Erythroblast (primary cell): ENCODE data around the gene GNGT1.
A peak's percentile ranks its signal among the peaks of the same experiment; 100 is the strongest.

Experiments
- DNase-seq, 2 experiments: peaks; one replicate each; lab custom pipeline; 2025; lab: John Stamatoyannopoulos, UW
- GATA1 ChIP-seq: IDR thresholded peaks from 2 replicates; pipeline ENCODE4 v1.6.1; 2011; ENCODE audit warnings: low read depth, mild to moderate bottlenecking, control low read depth, low read length, moderate library complexity
- POLR2A ChIP-seq: IDR thresholded peaks from 2 replicates; pipeline ENCODE4 v1.6.1; 2011; ENCODE audit warnings: mild to moderate bottlenecking, low read length

The GNGT1 gene

DNA sequence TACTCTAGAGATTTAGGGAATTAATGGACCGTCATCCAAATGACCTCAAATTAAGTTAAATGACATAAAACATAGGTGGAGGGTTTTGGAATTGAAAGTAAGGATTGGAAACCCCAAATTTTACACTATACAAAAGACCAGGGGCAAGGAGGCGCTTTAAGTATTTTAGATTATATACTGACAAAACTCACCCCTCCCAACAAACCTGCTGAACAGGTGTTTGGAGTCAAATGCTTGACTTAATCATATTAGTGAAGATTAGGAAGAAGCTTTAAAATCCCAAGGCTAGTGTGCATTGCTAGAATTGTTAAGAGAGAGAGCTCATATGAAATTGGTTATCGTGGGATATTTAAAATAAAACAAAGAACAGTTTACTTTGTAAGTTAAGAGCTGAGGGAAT is at the start of gene GNGT1:
GNGT1 (plus strand) TSS at position 301 of the 400 bp plus-strand sequence. CDS start 180 bp downstream, outside the sequence.
- TF ChIP-seq POLR2A: no peak
- no peak for TF ChIP-seq GATA1
- no peak for DNase-seq

DNA sequence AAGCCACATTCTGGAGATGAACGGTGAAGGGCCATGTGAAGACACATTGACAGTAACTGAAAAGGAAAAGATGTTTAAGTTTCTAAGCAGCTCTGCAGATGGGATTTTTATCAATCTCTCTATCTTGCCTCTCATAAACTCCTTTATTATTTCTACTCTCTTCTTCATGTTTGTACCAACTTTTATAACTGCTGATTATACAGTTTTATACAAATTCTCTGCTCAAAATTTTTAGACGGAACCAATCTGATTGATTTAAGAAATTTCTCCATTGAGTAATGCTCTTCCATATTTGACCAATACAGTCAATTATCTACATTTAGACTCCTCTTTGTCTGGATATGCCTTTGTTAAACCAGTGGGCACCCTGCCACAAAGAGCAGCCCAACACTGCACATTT is 47.5 kb upstream of the GNGT1 start:
- TF ChIP-seq GATA1 (no peak), POLR2A (no peak)

DNA sequence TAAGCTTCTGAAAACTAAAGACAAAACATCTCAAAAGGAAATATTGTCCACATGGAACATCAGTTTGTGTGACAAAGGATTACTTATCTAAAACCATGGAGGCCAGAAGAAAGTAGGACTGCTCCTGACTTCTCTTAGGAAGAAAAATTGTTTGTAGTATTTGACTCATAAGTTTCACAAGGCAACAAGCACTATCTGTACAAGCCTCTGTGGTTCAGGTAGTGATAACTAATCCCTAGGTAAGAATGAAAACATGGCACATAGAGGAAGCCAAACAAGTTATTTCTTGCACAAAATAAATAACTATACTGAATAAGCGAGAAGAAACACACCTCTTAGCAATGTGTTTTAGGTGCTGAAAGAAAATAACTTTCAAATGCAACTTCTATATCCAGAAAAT is 46.1 kb upstream of the GNGT1 start:
- TF ChIP-seq POLR2A (no peak), GATA1 (no peak)
- DNase-seq: no peak

More for the DNA sequence above, 47.5 kb upstream of the GNGT1 start:
- DNase-seq: no peak

- DNase-seq: no peak
- no peak for TF ChIP-seq GATA1
- TF ChIP-seq POLR2A: no peak
Observed at GRCh38 chr7:93861325-93861949, 44.9 kb upstream of the GNGT1 start.

- TF ChIP-seq POLR2A: no peak
- TF ChIP-seq GATA1: no peak
- no peak for DNase-seq
Observed at GRCh38 chr7:93862651-93863050, 43.7 kb upstream of the GNGT1 start.

GRCh38 chr7:93866886-93867285 is 39.5 kb upstream of the GNGT1 start:
- DNase-seq: no peak
- TF ChIP-seq GATA1 (no peak), POLR2A (no peak)

DNA sequence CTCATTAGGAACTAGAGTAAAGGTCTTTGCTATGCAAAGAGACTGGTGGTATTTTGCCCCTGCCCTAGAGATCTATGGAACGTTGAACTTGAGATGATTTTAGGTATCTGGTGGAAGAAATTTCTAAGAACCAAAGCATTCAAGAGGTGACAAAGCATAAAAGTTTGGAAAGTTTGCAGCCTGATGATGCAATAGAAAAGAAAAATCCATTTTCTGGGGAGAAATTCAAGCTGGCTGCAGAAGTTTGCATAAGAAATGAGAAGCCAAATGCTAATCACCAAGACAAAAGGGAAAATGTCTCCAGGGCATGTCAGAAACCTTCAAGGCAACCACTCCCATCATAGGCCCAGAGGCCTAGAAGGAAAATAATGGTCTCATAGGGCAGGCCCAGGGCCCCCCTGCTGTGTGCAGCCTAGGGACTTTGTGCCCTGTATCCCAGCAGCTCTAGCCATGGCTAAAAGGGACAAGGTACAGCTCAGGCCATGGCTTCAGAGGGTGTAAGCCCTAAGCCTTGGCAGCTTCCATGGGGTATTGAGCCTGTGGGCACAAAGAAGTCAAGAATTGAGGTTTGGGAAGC is 32.3 kb upstream of the GNGT1 start:
- TF ChIP-seq POLR2A: no peak
- no peak for TF ChIP-seq GATA1
- DNase-seq: no peak

DNA sequence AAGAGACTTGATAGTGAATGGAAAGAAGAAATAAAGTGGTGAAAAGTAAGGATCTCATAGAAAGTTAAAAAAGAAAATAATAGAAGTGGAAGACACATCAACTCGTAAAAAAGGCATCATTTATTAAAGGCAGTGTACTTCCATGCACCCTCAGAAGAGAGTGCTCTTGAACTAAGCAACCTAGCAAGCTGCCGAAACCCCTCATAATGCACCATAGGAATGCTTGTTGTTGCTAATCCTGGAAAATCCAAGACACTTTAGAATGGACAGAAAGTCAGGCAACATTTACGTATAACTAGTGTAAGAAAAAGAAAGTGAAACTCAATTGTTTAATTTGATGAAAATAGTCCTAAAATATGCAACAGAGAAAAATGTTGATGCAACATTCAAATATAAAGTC is 28.6 kb upstream of the GNGT1 start:
- TF ChIP-seq POLR2A: no peak
- no peak for TF ChIP-seq GATA1
- no peak for DNase-seq

- TF ChIP-seq GATA1 (no peak), POLR2A (no peak)
- DNase-seq: no peak
Observed at GRCh38 chr7:93879356-93879755, 27.0 kb upstream of the GNGT1 start.

DNA sequence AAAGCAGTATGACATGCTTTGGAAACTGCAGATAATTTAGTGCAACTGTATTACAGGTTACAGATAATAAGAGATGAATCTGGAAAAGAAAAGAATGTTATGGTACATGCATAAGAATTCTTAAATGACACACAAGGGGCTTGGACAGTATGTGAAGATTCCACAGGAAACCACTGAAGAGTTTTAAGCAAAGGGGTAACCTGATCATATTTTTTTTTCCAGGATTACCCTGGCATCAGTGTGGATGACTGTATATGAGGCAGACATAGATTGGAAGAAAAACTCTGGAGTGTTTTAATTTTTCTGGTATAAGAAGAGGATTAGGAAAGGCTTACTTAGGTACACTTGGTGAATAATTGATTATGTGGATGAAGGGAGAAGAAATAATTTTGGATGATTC is 23.9 kb upstream of the GNGT1 start:
- no peak for DNase-seq
- no peak for TF ChIP-seq GATA1
- TF ChIP-seq POLR2A: no peak

GRCh38 chr7:93883078-93883916 is 23.1 kb upstream of the GNGT1 start:
- DNase-seq: peak in 1 of 2 experiments; percentile 10
- TF ChIP-seq POLR2A: no peak
- TF ChIP-seq GATA1: no peak

GRCh38 chr7:93883917-93884345 is 22.4 kb upstream of the GNGT1 start:
- no peak for DNase-seq
- TF ChIP-seq POLR2A (no peak), GATA1 (no peak)

DNA sequence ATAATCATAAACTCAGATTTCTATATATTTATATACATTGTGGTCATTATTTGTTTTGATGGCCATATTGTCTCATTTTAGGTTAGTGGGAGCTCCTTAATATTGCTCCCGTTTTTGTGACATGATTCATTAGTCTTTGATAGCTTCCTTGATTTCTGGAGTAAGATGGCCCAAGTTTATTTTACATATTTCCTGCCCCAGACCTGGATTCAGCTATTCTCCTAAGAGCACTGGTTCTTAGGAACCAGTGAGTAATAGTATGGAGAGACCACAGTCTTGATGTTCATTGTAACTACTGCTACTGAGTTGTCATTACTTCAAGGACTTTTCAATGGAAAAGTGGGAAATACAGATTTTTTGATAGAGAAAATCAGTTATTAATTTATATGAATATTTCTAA is 21.8 kb upstream of the GNGT1 start:
- TF ChIP-seq GATA1 (no peak), POLR2A (no peak)
- DNase-seq: no peak

DNA sequence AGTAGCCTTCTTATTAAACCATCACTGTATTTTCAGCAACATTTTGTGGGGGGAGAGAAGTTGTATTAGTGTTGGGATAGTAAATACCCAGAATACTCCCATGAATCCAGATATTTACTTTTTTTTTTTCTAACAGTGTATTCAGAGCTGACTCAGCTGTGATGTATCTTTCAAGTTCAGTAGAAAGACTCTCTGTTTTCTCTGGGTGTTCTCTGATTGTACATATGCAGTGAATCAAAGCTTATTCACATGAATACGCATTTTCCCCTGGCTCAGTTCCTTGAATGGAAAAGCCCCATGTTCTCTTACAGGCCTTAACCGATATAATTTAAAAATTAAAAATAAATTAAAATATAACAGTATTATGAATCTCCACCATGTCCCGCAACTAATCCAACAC is 17.1 kb upstream of the GNGT1 start:
- no peak for TF ChIP-seq GATA1
- no peak for TF ChIP-seq POLR2A
- no peak for DNase-seq
